Measurements from ENCODE around the gene TCF3.
A peak's percentile ranks its signal among the peaks of the same experiment; 100 is the strongest.
"Not testable (repeated sequence)": the region's sequence is repeated elsewhere in the genome, so short reads cannot be mapped to it uniquely, and the experiment has no call there.

The TCF3 gene

DNA sequence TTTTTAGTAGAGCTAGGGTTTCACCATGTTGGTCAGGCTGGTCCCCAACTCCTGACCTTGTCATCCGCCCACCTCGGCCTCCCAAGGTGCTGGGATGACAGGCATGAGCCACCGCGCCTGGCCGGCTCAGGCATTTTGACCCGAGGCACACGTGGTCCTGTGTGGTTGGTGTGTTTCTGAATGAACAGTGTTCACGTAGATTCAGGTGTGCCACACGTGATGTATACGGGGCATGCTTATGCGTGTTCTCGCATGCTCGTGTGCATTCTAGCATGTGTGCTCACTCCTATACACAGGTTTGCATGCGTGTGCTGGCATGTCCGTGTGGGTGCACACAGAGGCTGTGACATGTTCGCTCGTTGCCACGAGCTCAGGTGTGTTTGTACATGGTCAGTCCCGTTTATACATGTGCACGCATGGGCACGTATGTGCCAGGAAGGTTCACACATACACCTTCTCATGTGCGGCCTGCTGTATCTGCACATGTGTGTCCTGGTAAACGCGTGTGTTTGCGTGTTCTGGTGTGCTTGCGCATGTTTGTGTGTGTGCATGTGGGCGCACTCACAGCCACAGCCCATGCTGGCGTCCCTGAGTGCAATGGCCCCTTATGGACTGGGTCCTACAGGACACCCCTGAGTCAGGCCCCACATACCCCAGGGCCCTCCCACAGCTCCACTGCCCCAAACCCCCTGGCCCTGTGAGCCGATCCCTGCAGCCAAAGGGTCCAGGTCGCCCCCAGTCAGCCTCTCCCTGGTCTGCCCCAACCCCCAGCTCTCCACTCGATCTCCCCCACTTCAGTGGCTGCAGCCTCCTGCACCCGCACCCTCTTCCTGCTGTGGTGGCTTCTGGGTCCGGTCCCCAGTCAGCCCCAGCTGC is 20.6 kb upstream of the TCF3 start:
- no peak for DNase-seq (ENCODE audit: low read depth in 2 of 2)

DNA sequence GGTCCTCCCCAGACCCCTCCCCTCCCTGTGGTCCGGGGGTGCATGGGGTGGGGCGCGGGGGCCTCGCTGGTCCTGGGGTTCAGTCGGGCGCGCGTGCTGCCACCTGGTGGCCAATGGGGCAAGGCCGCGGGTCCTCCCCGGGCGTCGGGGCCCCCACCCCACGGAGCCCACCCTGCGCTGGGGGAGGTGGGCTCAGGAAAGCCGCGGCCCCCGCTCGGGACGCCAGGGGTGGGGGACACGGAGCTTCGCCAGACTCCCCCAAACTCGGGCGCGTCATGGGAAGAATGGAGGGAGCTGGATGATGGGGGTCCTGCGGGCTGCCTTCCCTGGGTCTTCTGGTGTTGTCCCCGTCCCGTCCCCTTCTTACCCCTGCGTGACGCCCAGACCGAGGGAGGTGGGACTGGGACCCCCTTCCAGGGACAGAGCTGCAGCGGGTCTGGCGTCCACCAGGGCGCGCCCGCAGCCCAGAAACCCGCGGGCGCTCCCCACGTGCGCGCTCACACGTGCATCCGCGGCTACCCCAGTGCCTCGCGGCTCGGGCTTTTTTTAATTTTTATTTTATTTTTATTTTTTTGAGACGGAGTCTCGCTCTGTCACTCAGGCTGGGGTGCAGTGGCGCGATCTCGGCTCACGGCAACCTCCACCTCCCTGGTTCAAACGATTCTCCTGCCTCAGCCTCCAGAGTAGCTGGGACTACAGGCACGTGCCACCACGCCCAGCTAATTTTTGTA is 19.8 kb upstream of the TCF3 start:
- DNase-seq (ENCODE audit: low read depth in 2 of 2) = peak in 1 of 2 donors; percentile 53

DNA sequence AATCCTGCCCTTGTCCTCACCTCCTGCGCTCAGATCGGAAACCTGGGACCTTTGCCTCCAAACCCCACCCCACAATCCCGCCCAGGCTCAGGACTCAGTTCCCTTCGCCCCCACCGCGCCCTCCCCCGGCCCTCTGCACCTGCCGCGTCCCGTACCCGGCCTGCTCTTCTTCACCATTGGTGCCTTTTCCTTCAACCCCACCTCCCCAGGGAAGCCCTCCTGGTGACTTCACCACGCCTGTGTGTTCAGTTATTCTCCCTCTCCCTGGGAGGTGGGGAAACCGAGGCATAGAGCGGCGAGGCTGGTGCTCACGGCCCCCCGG is 19.3 kb upstream of the TCF3 start:
- DNase-seq (ENCODE audit: low read depth in 2 of 2) = no peak

DNA sequence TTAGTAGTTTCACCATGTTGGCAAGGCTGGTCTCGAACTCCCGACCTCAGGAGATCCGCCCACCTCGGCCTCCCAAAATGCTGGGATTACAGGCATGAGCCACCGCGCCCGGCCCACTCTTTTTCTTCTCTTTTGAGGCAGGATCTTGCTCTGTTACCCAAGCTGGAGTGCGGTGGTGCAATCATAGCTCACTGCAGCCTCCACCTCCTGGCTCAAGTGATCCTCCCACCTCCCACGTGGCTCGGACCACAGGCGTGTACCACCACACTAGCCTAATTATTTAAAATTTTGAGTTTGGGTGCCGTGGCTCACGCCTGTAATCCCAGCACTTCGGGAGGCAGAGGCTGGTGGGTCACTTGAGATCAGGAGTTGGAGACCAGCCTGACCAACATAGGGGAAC is 18.3 kb upstream of the TCF3 start:
- not testable (repeated sequence) for DNase-seq (ENCODE audit: low read depth in 2 of 2)

DNA sequence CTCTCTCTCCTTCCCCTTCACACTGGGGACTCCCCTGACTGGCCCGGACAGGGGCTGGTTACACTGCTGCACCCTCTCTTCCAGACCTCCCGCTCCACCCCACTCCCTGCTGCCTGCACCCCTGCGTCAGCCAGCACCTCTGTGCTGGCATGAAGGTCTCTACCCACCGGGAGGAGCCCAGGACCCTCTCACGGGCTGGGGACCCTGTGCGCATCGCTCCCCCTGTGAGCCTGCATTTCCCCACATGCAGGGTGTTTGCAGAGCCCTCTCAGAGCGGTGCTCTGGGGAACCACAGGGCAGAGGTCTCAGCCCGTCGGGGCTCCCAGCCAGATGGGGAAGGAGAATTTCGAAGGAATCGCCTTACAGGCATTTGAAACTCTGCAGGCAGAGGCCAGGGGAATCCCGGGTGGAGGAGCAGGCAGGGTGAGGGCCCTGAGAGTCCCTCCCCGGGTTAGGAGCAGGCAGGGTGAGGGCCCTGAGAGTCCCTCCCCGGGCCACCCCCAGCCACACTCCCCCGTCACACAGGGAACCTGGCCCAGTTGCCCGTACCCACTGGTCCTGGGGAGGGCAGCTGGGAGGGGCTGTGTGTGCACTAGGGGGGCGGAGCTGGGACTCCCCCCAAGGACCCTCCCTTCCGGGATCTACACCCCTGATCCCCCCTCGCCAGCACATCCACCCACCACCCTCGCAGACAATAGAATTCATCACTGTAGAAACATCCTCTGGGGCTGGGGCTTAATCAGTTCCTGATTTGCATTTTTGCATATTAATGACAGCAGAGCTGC is 16.3 kb upstream of the TCF3 start:
- DNase-seq (ENCODE audit: low read depth in 2 of 2) = no peak

DNA sequence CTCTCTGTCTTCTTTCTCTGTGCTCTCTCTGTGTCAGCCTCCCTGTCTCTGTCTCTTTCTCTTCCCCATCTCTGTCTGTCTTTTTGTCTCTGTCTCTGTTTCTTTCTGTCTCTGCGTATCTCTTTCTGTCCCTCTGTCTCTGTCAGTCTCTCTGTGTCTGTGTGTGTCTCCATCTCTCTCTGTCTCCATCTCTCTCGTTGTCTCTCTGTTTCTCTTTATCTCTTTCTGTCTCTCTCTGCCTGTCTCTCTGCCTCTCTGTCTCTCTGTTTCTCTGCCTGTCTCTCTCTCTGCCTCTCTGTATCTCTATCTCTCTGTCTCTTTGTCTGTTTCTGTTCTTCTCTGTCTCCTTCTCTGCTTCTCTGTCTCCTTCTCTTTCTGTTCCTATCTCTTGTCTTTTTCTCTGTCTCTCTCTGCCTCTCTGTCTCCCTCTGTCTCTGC is 15.7 kb upstream of the TCF3 start:
- no peak for DNase-seq (ENCODE audit: low read depth in 2 of 2)

DNA sequence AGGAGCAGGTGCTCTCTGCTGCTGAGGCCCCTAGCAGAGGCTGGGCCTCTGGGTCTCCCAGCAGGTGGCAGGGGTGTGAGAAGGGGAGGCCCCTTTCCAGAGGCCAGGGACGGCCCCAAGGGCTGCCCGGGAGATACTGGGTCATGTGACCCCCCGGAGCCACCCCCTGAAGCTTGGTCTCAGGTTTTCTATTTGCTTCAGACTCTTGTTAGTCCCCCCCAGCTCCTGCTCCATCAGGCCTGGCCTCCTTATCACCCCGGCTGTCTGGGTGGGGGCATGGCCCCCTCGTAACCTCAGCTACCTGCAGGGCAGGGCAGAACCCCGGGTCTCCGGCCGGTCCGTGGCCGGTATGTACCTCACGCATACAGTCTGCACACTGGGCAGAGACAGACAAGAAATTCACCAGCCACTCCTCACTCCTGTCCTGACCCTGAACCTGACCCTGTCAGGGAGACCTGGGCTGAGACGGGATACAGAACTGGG is 13.2 kb upstream of the TCF3 start:
- no peak for DNase-seq (ENCODE audit: low read depth in 2 of 2)

DNA sequence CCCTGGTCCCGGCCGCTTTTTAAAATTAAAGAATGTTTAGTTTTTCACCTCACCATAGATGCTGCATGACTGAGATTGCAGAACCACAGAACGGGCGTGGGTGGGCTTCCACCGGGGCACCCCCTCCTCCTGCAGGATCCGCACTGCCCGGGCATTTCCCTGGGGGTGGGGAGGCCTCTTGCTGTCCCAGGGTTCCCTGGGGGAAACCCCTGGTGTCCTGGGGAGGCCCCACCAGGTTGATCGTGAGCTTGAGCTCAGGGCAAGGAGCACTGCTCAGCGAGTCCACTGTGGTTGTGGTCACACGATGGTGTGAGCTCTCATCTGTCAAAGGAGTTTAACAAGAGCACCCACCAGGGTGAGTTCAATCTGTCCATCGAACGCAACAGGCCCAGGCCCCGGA is 11.4 kb upstream of the TCF3 start:
- peak in 1 of 2 donors; percentile 27 for DNase-seq (ENCODE audit: low read depth in 2 of 2)

DNA sequence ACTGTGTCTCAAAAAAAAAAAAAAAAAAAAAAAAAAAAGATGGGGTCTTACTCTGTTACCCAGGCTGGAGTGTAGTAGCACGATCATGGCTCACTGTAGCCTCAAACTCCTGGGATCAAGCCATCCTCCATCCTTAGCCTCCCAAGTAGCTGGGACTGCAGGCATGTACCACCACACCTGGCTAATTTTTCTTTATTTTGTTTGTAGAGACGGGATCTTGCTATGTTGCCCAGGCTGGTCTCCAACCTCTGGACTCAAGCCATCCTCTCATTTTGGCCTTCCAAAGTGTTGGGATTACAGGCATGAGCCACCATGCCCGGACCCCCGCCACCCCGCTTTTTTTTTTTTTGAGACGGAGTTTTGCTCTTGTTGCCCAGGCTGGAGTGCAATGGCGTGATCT is 10.8 kb upstream of the TCF3 start:
- not testable (repeated sequence) for DNase-seq (ENCODE audit: low read depth in 2 of 2)

DNA sequence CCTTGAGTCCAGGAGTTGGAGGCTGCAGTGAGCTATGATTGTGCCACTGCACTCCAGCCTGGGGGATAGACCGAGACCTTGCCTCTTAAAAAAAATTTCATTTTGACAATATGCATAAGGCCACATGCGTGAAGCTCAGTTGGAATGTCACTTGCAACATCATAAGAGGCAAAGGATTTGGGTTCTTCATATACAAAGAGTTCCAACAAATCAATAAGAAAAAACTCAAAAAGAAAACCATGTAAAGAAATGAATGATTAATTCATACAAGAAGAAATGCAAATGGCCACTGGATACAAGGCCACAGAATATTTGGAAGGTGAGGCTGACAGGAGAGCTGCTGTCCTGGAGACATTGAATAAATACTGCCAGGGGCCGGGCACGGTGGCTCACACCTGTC is 9.6 kb upstream of the TCF3 start:
- DNase-seq (ENCODE audit: low read depth in 2 of 2) = no peak

DNA sequence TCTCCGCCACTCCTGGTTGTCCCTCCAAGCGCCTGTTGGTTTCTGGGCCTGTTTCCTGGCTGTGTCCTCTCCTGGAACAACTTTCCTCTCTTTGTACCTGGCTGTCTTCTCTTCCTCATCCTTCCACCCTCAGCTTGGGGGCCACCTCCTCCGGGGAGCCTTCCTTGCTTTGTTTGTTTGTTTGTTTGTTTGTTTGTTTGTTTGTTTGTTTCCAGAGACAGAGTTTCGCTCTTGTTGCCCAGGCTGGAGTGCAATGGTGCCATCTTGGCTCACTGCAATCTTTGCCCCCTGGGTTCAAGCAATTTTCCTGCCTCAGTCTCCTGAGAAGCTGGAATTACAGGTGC is 6.6 kb upstream of the TCF3 start:
- no peak for DNase-seq (ENCODE audit: low read depth in 2 of 2)

DNA sequence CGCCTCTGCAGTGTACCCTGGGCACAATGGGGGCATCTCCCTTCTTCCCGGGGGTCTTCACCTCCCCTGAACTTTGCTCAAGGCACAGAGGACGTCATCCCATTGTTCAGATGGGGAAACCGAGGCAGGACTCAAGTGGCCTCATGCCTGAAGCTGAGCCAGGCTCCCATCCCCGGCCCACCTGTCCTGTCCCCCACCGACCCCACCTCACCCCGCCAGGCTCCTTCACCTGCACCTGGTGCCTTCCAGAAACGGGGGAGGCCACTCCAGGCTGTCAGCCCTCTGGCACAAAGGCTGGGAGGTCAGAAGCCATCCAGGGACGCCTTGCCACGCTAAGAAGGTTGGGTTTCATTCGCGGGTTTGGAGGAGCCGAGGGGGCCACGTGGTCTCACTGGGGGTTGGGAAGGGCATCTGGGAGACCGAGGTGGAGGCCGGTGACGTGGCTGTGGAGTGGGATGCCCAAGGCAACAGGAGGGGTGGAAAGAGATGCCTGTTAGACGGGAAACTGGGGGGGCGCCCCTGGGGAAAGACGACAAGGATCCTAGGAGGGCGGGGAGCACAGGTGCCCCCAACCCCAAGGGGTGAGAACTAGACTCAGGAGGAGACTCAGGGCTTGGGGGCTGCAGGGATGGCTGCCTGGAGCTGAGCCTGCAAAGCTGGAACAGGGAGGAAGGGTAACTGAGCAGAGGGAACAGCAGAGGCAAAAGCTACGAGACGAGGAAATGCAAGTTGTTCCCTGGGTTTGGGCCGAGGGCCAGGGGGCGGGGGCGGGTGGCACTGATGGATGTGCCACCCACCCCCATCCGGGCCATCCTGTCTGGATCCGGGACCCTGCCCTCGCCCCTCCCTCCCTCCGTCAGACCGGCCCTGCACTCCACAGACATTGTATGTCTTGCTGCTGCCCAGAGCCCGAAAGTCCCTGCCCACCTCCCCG is 6.0 kb upstream of the TCF3 start:
- no peak for DNase-seq (ENCODE audit: low read depth in 2 of 2)

DNA sequence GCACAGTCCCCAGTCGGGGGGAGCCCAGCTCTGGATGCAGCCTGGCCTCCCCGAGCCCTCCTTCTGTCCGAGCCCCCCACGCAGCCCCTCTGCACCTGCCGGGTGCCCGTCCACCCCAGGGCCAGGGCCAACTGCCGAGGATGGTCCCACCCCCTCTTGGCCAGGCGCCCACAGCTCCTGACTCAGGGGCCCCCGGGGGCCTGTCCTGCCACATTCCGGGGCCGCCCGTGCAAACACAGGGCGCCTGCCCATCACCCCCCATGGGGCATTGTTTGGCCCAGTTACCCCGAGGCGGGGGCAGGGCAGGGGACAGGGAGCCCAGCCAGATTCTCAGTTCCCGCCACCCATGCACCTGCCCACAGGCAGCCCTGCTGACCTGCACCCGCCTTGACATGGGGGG is 5.3 kb upstream of the TCF3 start:
- no peak for DNase-seq (ENCODE audit: low read depth in 2 of 2)

DNA sequence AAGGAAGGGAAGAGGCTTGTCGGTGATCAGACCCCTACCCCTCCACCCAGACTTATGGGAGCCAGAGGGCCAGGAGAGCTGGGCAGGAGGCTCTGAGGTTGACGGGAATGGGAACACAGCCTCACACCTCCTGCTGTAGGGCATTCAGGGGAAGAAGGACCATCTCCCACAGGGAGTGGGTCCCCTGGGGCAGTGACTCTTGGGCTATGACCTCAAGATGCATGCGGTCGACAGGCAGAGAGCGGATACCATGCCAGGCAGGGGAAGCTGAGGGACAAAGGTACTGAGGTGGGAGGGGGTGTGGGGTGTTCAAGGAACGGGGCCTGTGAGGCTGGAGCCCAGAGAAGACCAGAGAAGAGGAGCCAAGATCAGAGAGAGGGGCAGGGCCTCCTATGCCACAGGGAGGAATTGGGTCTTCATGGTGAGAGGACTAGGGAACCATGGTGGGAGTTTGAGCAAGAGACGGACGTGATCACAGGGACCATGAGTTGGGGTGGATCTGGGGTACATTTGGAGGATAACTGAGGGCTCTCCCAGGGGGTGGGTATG is 4.6 kb upstream of the TCF3 start:
- no peak for DNase-seq (ENCODE audit: low read depth in 2 of 2)

DNA sequence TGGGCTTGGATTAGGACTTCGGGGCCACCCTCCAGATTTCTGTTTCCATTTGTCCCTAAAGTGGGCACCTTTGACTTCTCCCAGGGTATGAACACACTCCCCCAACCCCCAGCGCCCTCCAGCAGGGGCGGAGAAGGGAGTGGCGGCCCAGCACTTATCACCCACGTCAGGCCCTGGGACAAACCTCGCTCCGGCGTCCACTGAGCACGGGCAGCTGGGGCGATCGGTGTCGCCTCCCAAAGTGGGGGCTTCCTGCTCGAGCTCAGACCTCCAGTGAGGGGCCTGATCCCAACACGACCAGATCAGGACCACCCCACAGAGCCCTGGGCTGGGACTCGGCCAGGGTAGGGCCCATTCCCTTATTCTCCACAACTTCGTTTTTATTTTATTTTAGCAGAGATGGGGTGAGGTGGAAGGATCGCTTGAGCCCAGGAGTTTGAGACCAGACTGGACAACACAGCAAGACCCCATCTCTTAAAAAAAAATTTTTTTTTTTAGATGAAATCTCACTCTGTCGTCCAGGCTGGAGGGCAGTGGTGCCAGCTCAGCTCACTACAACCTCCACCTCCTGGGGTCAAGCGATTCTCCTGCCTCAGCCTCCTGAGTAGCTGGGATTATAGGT is 3.7 kb upstream of the TCF3 start:
- no peak for DNase-seq (ENCODE audit: low read depth in 2 of 2)

DNA sequence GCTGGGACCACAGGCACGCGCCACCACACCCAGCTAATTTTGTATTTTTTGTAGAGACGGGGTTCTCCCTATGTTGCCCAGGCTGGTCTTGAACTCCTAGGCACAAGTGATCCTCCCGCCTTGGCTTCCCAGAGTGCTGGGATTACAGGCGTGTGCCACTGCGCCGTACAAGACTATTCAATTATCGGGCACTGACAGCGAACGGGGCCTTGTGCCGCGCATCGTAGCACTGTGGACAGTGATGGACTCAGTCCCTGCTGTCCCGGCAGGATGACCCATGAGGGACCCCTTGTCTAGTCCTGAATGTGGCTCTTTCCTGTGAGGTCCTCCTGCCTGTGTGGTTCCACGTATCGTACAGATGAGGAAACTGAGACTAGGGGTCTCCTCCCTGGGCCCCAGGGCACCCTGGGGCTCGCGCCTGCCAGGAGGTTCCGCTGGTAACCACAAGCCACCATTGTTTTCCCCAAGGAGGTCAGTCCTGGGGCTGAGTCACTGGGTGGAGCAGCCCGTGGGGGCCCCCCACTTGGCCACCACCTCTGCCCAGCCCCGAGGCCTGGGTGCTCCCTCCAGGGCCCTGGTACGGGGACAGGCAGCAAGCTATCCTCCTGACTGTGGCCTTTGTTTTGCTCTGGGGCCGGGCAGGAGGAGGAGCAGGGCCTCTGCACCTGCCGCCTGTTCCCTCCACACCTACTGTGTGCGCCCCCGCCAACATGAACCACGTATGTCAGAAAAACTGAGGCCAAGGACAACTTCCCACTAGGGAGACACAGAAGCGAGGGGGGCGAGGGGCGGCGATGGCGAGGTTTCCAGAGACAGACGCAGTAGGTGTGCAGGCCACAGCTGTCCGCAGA is 2.9 kb upstream of the TCF3 start:
- DNase-seq (ENCODE audit: low read depth in 2 of 2) = no peak

DNA sequence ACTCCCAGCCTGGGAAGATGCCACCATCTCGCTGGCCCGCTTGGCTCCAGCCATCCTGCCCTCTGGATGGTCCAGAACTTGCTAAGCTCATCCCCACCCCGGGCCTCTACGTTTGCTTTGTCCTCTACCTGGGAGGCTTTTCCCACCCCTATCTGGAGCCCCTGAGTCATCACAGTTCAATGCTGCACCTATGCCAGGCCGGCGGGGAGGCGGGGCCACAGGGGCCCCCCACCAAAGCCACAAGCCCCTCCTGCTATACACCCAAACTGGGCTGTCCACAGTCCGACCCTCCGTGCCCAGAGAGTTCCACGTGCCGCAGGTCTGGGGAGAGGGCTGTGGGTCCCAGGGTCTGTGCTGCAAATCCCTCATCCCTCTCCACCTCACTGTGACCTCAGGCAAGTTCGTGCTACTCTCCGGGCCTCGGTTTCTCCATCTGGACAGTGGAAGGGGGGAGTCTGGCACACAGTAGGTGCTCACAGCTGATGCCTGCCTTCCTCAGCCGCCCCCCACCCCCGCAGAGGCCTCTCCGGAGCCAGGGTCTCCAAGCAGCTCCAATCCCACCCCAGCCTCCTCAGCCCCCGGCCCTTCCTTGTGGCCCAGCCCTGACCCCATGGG is 1.9 kb upstream of the TCF3 start:
- DNase-seq (ENCODE audit: low read depth in 2 of 2) = no peak

DNA sequence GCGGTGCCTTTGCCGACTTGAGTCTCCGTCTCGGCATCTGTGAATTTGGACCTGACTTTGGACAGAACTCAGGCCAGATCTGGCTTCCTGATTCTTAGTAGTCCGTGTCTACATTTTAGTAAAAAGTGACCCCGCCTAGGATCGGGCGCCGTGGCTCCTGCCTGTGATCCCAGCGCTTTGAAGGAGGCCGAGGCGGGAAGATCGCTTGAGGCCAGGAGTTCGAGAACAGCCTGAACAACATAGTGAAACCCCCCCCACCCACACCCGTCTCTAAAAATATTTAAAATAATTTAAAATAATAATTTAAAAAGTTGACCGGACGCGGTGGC is 849 bp upstream of the TCF3 start:
- no peak for DNase-seq (ENCODE audit: low read depth in 2 of 2)

DNA sequence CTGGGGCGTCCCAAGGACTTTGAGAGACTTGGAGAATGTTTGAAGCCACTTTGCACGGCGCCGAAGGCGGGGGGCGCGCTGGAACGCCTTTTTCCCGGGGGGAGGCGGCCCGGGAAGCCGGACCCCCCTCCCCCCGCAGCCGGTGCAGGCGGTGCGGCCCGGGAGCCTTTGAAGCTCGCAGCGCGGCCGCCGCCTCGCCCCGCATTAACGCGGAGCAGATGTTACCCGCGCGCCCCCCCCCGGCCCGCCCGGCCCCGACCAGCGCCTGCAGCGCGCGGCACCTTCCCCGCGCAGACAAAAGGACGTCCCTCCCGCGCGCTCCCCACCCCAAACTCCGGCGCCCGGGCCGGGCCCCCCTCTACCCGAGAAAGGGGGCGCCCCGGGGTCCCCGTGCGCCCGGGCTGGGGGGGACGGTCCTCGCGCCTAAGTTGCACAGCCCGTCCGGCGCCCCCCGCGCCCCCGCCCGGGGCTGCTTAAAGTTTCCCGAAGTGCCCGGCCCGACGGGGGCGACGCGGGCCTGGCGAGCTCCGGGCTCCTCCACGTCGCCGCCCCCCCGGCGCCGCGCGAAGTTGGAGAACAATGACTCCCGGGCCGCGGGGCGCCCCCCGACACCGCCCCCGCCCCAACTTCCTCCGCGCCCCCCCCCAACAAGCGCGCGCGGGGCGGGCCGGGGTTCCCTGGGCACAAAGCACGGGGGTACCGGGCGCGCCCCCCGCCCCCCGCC is 685 bp downstream of the TCF3 start:
- DNase-seq (ENCODE audit: low read depth in 2 of 2) = peak in 1 of 2 donors; percentile 19
